Body of pancreas (tissue), 4 donors: ENCODE results near the gene HSPB3. TPM values are rescaled to one million over a fixed set of nuclear protein-coding genes. Genes with fewer than 3 reads are reported as not detected.

Experiments used
- ATAC-seq: fragments of 150-250 bp; one replicate; pipeline ENCODE4 v1.9.1; 2016
- DNase-seq, 4 donors: peaks; one replicate each; pipeline ENCODE4 v3.0.0-alpha.2; 2019
- H3K27ac ChIP-seq, 4 donors: fragments of 200-600 bp; sonication (generic); 1 replicate in 3 of 4; 2 replicates in 1 of 4; pipeline versions ENCODE4 v1.5.1 to v1.6.1; 2016 to 2019; ENCODE audit warnings: mild to moderate bottlenecking in 1 of 4, mixed read lengths in 1 of 4, moderate library complexity in 1 of 4
- H3K27me3 ChIP-seq, 2 donors: fragments of 200-600 bp; sonication (generic); one replicate each; pipeline ENCODE4 v1.6.0; 2016; ENCODE audit warnings: mild to moderate bottlenecking in 1 of 2
- H3K36me3 ChIP-seq, 2 donors: fragments of 200-600 bp; sonication (generic); replicated peaks in 1 of 2; 2 replicates each; pipeline ENCODE4 v1.5.1; 2016; ENCODE audit warnings: low read depth in 2 of 2; ENCODE audit not compliant: insufficient read depth in 1 of 2
- H3K4me1 ChIP-seq: fragments of 200-600 bp; sonication (generic); one replicate; pipeline ENCODE4 v1.6.0; 2016
- H3K4me3 ChIP-seq, 2 donors: fragments of 200-600 bp; sonication (generic); 1 replicate in 1 of 2; 2 replicates in 1 of 2; pipeline ENCODE4 v1.5.1; 2016 to 2019
- H3K9me3 ChIP-seq, 3 donors: fragments of 200-600 bp; sonication (generic); 1 replicate in 2 of 3; 2 replicates in 1 of 3; pipeline ENCODE4 v1.5.1; 2016
- POLR2A ChIP-seq, 3 donors: fragments of 450-650 bp; IDR thresholded peaks; one replicate each; pipeline ENCODE4 v1.6.1; 2016; ENCODE audit warnings: antibody characterized with exemption in 3 of 3, mild to moderate bottlenecking in 2 of 3
- WGBS, 2 donors: methylation state at CpG; one replicate each; pipeline ENCODE4 v1.1.5; 2017; 5-methylcytosine and 5-hydroxymethylcytosine counted together
- intact Hi-C: fragments of 100-400 bp; cut with DNase I; formaldehyde crosslinking; loops from one replicate; pipeline ENCODE4 v1.15.1; 2023
- total RNA-seq, 2 donors: library from RNA; depleted of rRNA; stranded (reverse); fragments of >200 nt; gene quantifications; one replicate each; pipeline ENCODE4 v1.1.0, GENCODE V29; 2016
- TF ChIP-seq, protein P1 (sequence below), 7 experiments: fragments of 450-650 bp in 4 of 7; fragments of 200-600 bp in 3 of 7; sonication (generic) in 3 of 7; IDR thresholded peaks; one replicate each; pipeline ENCODE4 v1.5.1; 2016 to 2019; ENCODE audit warnings: antibody characterized with exemption in 7 of 7

The HSPB3 gene
- total RNA-seq, 2 donors from 2014 or later, result not detected

DNA sequence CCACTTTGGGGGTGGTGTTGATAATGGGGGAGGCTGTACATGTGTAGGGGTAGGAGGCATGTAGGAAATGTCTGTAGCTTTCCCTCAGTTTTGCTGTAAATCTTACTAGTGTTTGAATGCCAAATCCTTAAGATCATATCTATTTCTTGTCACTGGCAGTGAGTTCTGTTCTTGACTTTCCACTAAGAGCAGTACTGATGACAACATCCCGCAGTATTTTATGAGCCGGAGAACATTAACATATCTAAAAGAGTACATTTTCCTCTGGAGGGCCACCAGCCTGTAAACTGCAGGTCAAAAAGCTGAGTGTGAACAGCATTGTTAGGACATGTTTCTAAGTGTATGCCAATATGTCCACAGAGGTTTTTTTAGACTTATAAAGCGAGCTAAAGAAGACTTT is 2.5 kb upstream of the HSPB3 start:
- no peak for ATAC-seq
- TF ChIP-seq POLR2A (IDR thresholded peaks at IDR 0.05), result no peak
- TF ChIP-seq, protein P1, sequence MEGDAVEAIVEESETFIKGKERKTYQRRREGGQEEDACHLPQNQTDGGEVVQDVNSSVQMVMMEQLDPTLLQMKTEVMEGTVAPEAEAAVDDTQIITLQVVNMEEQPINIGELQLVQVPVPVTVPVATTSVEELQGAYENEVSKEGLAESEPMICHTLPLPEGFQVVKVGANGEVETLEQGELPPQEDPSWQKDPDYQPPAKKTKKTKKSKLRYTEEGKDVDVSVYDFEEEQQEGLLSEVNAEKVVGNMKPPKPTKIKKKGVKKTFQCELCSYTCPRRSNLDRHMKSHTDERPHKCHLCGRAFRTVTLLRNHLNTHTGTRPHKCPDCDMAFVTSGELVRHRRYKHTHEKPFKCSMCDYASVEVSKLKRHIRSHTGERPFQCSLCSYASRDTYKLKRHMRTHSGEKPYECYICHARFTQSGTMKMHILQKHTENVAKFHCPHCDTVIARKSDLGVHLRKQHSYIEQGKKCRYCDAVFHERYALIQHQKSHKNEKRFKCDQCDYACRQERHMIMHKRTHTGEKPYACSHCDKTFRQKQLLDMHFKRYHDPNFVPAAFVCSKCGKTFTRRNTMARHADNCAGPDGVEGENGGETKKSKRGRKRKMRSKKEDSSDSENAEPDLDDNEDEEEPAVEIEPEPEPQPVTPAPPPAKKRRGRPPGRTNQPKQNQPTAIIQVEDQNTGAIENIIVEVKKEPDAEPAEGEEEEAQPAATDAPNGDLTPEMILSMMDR (IDR thresholded peaks at IDR 0.05), result no peak
- Histone ChIP-seq H3K4me3 (no peak overlapping the region), H3K27me3 (no peaks in the 10 kb centered on the region), H3K36me3 (no peaks in the 10 kb centered on the region), H3K27ac (no peak overlapping the region), H3K4me1 (peaks cover 7% of the 10 kb centered on the region), H3K9me3 (no peaks in the 10 kb centered on the region)
- intact Hi-C loops, result no loop called here
- DNase-seq, result no peak
- 82 to 85% methylated on average over 3 of the region's 3 CpGs for WGBS, 2 donors

DNA sequence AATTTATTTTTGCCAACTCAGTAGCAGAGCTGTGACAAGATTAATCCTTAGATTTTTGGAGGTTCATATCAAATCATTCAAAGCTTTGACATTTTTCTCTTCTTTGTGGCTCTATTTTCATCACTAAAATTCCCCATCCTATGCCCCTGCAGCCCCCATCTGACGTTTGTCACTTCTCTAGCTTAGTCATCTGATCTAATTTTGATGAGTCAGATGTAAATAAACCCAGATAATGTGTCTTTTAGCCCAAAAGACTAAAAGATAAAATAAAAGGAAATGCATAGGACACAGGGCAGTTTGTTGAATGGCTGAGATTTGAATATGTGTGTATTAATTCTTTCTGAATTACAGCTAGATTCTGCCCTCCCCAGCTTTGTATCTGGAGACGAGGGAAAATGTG is 897 bp upstream of the HSPB3 start:
- WGBS, 2 donors, result 45 to 51% methylated on average over 2 of the region's 2 CpGs
- no peaks in the 10 kb centered on the region for H3K27me3 ChIP-seq
- H3K4me3 ChIP-seq, result no peak overlapping the region
- no peaks in the 10 kb centered on the region for H3K36me3 ChIP-seq
- H3K9me3 ChIP-seq, result no peaks in the 10 kb centered on the region
- H3K27ac ChIP-seq, result no peak overlapping the region
- peaks cover 14% of the 10 kb centered on the region for H3K4me1 ChIP-seq
- no peak for TF ChIP-seq POLR2A (IDR thresholded peaks at IDR 0.05)
- no peak for ATAC-seq
- intact Hi-C loops, result no loop called here
- no peak for DNase-seq

DNA sequence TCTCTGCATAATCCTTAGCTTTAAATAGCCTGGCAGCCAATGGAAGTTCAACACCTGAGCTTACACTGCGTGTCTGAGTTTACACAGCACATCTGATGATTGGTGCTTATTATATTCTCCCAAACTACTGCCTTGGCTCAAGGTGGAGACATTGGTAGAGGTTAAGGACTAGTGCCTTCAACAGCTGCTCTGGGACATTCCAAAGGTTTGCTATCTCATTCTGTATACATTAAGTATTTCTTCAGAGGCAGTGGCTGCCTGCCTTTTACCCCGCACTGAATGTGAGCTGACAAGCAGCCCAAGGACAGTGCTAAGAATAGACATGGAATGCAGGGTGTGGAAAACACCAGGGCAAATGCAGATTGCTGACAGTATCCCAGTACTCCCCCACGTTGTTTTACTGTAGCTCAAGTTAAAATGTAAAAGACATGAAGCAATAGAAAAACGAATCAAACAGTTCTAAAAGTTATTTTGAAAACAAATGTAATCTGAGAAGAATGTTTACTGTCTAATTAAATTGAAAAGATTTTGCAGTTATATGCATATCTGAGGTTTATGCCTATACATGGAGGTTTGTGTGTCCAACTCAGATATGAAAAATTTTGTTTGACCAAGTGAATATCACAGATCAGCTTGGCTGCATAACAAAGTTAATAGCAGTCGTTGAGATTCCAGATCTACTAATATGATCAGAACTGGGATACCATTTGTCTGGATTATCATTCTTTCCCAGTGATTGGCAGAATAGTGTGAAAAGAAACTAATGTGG is 1.8 kb downstream of the HSPB3 start:
- TF ChIP-seq, protein P1 (IDR thresholded peaks at IDR 0.05), result no peak
- no peak for TF ChIP-seq POLR2A (IDR thresholded peaks at IDR 0.05)
- peaks cover 14% of the 10 kb centered on the region for H3K4me1 ChIP-seq
- 9 to 12% methylated on average over 5 of the region's 5 CpGs for WGBS, 2 donors
- intact Hi-C loops, result no loop called here
- H3K27ac ChIP-seq, result peak overlapping the region in 2 of 4 donors; percentile 26 to 53
- H3K27me3 ChIP-seq, result no peaks in the 10 kb centered on the region
- H3K36me3 ChIP-seq, result no peaks in the 10 kb centered on the region
- no peak overlapping the region for H3K4me3 ChIP-seq
- peak; percentile 95 for ATAC-seq
- peak; percentile 26 to 52 (median 46) for DNase-seq
- no peaks in the 10 kb centered on the region for H3K9me3 ChIP-seq

DNA sequence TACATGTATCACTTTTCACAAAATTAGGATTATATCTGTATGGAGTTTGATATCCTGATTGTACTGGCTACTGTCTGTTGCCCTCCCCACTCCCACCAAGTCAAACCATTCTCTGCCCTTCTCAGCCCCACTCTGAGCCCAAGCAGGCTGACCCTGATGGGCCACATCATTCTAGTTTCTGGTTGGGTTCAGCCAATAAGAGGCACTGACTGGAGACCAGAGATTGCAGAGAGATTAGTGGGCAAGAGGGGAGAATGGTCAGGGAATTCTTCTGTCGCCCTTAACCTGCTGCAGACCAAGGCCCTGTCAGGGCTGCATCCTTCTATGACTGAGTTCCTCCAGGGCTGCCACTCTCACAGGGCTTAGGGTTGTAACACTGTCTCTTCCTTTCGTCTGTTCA is 2.7 kb downstream of the HSPB3 start:
- H3K36me3 ChIP-seq, result no peaks in the 10 kb centered on the region
- no peak for ATAC-seq
- no peaks in the 10 kb centered on the region for H3K9me3 ChIP-seq
- intact Hi-C loops, result no loop called here
- H3K4me3 ChIP-seq, result no peak overlapping the region
- DNase-seq, result no peak
- no peaks in the 10 kb centered on the region for H3K27me3 ChIP-seq
- TF ChIP-seq POLR2A (IDR thresholded peaks at IDR 0.05), result no peak
- TF ChIP-seq, protein P1 (IDR thresholded peaks at IDR 0.05), result no peak
- H3K27ac ChIP-seq, result no peak overlapping the region
- H3K4me1 ChIP-seq, result peaks cover 14% of the 10 kb centered on the region
- 82 to 91% methylated on average over 2 of the region's 2 CpGs for WGBS, 2 donors

DNA sequence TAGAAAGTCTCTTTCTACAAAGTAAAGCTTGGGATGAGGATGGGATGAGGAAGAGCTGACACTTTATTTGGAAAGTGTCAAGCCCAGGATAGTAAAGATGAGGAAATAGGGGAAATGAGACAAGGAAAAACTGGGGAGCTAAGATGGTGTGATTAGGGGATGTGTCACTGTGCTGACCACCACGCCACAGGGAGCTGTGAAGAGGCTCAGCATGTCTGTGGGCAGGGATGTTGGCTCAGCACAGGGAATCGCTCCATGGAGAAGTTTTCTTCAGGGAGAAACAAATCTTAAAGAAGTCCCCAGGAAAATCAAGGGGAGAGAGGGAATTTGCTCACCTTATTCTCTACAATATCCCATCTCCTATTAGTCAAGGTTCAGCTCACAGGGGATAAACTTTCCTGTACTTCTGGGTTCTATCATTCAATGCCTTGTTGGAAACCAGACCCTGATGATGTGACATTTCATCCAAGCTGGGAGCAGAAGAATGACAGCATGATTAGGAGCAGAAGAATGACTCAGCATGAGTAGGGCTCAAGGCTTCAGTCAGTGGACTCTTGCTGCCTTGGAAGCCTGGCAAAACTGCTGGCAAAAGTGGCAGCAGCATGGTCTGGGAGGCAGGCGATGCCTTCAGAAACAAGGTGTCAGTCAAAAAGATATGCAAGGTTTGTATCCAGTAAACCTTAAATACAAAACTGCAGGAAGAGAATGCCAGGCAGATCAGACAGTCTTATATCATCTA is 4.9 kb downstream of the HSPB3 start:
- Histone ChIP-seq H3K4me3 (no peak overlapping the region), H3K4me1 (peaks cover 14% of the 10 kb centered on the region), H3K27me3 (no peaks in the 10 kb centered on the region), H3K36me3 (no peaks in the 10 kb centered on the region), H3K9me3 (no peaks in the 10 kb centered on the region), H3K27ac (no peak overlapping the region)
- no peak for TF ChIP-seq POLR2A (IDR thresholded peaks at IDR 0.05)
- TF ChIP-seq, protein P1 (IDR thresholded peaks at IDR 0.05), result no peak
- intact Hi-C loops, result no loop called here
- ATAC-seq (no peak), DNase-seq (no peak)
- 83 to 92% methylated on average over 3 of the region's 3 CpGs for WGBS, 2 donors
